ENCODE data around the gene ERC2. TPM values are rescaled to one million over a fixed set of nuclear protein-coding genes. Genes with fewer than 3 reads are reported as not detected.

Gene ERC2
- total and polyA plus RNA-seq, 2 donors (not counting 3 experiments of a cell fraction or from before 2014, with no cell fraction given), result 5.6 to 15.5 TPM

DNA sequence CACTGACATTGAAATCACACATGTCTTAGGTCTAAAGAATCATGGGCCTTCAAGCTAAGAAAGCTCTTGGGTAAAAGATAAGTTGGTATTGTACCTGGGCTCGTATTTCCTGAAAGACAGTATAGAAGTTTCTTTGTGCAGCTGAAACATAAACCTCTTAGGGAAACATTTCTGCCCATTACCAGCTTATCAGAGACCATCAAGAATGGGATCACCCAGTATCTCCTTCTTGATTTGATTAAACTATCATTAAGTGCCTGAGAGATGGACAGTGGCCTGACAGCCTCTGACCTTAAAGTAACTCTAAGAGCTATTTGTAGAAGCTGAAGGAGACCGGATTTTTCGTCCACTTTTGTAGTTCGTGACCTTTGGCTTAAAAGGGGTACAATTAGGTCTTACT lies 265.3 kb downstream of the ERC2 start:
- Histone ChIP-seq H3K9ac (replicated peaks; ENCODE audit: extremely low read depth, insufficient read depth, low read length) (no peak overlapping the region), H3K4me1 (ENCODE audit: control insufficient read depth, extremely low read depth, insufficient read depth, low read length) (no peaks in the 10 kb centered on the region), H3K9me3 (replicated peaks; ENCODE audit: control insufficient read depth, insufficient read depth, low read length) (no peaks in the 10 kb centered on the region), H2AFZ (ENCODE audit: low read depth, low read length) (no peak overlapping the region), H4K20me1 (replicated peaks; ENCODE audit: control insufficient read depth, extremely low read depth, insufficient read depth, low read length) (no peaks in the 10 kb centered on the region), H3K4me2 (ENCODE audit: insufficient read depth, low read length) (no peak overlapping the region), H3K27me3 (ENCODE audit: control insufficient read depth in 2 of 2, insufficient read depth in 2 of 2, low read length in 2 of 2) (no peaks in the 10 kb centered on the region), H3K27ac (ENCODE audit: insufficient read depth, low read depth, low read length) (no peak overlapping the region), H3K79me2 (ENCODE audit: control insufficient read depth, insufficient read depth, low read length) (no peaks in the 10 kb centered on the region), H3K4me3 (replicated peaks in 1 of 3; ENCODE audit: insufficient read depth in 1 of 3, low read depth in 1 of 3, low read length in 3 of 3) (no peak overlapping the region), H3K36me3 (ENCODE audit: control insufficient read depth in 2 of 2, extremely low read depth in 1 of 2, insufficient read depth in 2 of 2, low read length in 2 of 2) (no peaks in the 10 kb centered on the region), H3K9me1 (replicated peaks; ENCODE audit: control insufficient read depth, extremely low read depth, insufficient read depth, low read length) (no peaks in the 10 kb centered on the region)
- intact Hi-C loops (cut with micrococcal nuclease) (no loop called here), dilution Hi-C loops (cut with MboI; ENCODE audit: extremely low pct_ligation_motif_present, low sequenced_read_pairs) (no loop called here)
- POLR2A ChIA-PET, result no interaction called here
- TF ChIP-seq POLR2AphosphoS5 (IDR thresholded peaks at IDR 0.05; ENCODE audit: insufficient read depth, low read depth, low read length) (no peak), FOS (IDR thresholded peaks at IDR 0.05; ENCODE audit: borderline replicate concordance, insufficient read depth, low read length) (no peak), MYC (IDR thresholded peaks at IDR 0.05; ENCODE audit: low read depth, low read length) (no peak), GATA2 (IDR thresholded peaks at IDR 0.05; ENCODE audit: insufficient read depth, insufficient read length, low read depth, low read length) (no peak), EZH2 (IDR thresholded peaks at IDR 0.05; ENCODE audit: borderline replicate concordance, low read depth, low read length, severe bottlenecking) (no peak), JUN (IDR thresholded peaks at IDR 0.05; ENCODE audit: borderline replicate concordance, insufficient read depth, insufficient read length, low read depth) (no peak), POLR2A (IDR thresholded peaks at IDR 0.05; ENCODE audit: low read depth, low read length) (no peak)
- TF ChIP-seq, protein P1, sequence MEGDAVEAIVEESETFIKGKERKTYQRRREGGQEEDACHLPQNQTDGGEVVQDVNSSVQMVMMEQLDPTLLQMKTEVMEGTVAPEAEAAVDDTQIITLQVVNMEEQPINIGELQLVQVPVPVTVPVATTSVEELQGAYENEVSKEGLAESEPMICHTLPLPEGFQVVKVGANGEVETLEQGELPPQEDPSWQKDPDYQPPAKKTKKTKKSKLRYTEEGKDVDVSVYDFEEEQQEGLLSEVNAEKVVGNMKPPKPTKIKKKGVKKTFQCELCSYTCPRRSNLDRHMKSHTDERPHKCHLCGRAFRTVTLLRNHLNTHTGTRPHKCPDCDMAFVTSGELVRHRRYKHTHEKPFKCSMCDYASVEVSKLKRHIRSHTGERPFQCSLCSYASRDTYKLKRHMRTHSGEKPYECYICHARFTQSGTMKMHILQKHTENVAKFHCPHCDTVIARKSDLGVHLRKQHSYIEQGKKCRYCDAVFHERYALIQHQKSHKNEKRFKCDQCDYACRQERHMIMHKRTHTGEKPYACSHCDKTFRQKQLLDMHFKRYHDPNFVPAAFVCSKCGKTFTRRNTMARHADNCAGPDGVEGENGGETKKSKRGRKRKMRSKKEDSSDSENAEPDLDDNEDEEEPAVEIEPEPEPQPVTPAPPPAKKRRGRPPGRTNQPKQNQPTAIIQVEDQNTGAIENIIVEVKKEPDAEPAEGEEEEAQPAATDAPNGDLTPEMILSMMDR (IDR thresholded peaks at IDR 0.05; ENCODE audit: extremely low read depth in 1 of 2, insufficient read depth in 1 of 2, low read depth in 1 of 2, low read length in 2 of 2), result no peak
- TF ChIP-seq, protein P2, sequence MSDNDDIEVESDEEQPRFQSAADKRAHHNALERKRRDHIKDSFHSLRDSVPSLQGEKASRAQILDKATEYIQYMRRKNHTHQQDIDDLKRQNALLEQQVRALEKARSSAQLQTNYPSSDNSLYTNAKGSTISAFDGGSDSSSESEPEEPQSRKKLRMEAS (IDR thresholded peaks at IDR 0.05; ENCODE audit: insufficient read depth, insufficient read length), result no peak
- DNase-seq (ENCODE audit: low read depth, low spot score) (no peak), FAIRE-seq (no peak)
- CTCF ChIA-PET, result no interaction called here
- BruUV-seq (replicated peaks), result no TSS peak
